HUES48 (cell line): ENCODE measurements around the gene TMEM232.
"Not testable (repeated sequence)": the region's sequence is repeated elsewhere in the genome, so short reads cannot be mapped to it uniquely, and the experiment has no call there.

Experiments used
- H3K27ac ChIP-seq: one replicate; pipeline ENCODE4 v1.7.0; 2013; ENCODE audit warnings: low read depth, low read length, inconsistent platforms
- H3K27me3 ChIP-seq: 2 replicates; pipeline ENCODE4 v1.6.1; 2013; ENCODE audit warnings: mild to moderate bottlenecking, low read length; ENCODE audit not compliant: control insufficient read depth, insufficient read depth
- H3K36me3 ChIP-seq: 2 replicates; pipeline ENCODE4 v1.6.1; 2013; ENCODE audit warnings: low read length; ENCODE audit not compliant: control insufficient read depth, insufficient read depth
- H3K4me1 ChIP-seq: 2 replicates; pipeline ENCODE4 v1.6.1; 2013; ENCODE audit warnings: mild to moderate bottlenecking, low read length; ENCODE audit not compliant: control insufficient read depth, insufficient read depth
- H3K4me3 ChIP-seq: 2 replicates; pipeline ENCODE4 v1.5.1; 2013; ENCODE audit warnings: mild to moderate bottlenecking, low read depth, low read length
- H3K9ac ChIP-seq: 2 replicates; pipeline ENCODE4 v1.6.1; 2013; ENCODE audit warnings: mild to moderate bottlenecking, low read depth, low read length, moderate library complexity
- H3K9me3 ChIP-seq: 2 replicates; pipeline ENCODE4 v1.6.1; 2013; ENCODE audit warnings: low read length; ENCODE audit not compliant: control insufficient read depth, insufficient read depth

TMEM232 gene

DNA sequence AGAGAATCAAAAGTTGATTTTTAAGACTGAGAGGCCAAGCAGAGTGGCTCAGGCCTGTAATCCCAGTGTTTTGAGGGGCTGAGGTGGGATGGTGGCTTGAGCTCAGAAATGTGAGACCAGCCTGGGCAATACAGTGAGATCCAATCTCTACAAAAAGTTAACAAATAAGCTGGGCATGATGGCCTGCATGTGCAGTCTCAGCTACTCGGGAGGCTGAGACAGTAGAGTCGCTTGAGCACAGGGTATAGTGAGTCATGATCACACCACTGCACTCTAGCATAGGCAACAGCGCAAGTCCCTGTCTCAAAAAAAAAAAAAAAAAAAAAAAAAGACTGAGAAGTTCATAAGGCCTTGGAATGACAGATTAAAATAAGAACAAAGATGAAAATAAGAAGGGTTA, 177.2 kb downstream of the TMEM232 start:
- H3K9me3 ChIP-seq: no peaks in the 10 kb centered on the region
- H3K4me3 ChIP-seq: no peak overlapping the region
- no peak overlapping the region for H3K27ac ChIP-seq
- H3K36me3 ChIP-seq: no peaks in the 10 kb centered on the region
- peaks cover 5% of the 10 kb centered on the region; the same call in 1 of the 2 replicates for H3K4me1 ChIP-seq
- no peaks in the 10 kb centered on the region for H3K27me3 ChIP-seq
- H3K9ac ChIP-seq: no peak overlapping the region

- no peaks in the 10 kb centered on the region for H3K27me3 ChIP-seq
Observed at GRCh38 chr5:110548171-110548570, 178.3 kb downstream of the TMEM232 start.

GRCh38 chr5:110547495-110547894, 179.0 kb downstream of the TMEM232 start:
- H3K36me3 ChIP-seq: no peaks in the 10 kb centered on the region
- no peak overlapping the region for H3K4me3 ChIP-seq
- no peak overlapping the region for H3K27ac ChIP-seq
- H3K27me3 ChIP-seq: no peaks in the 10 kb centered on the region
- no peaks in the 10 kb centered on the region for H3K9me3 ChIP-seq
- no peak overlapping the region for H3K9ac ChIP-seq
- peaks cover 5% of the 10 kb centered on the region; the same call in 1 of the 2 replicates for H3K4me1 ChIP-seq

More at GRCh38 chr5:110548171-110548570, 178.3 kb downstream of the TMEM232 start:
- H3K36me3 ChIP-seq: no peaks in the 10 kb centered on the region
- peaks cover 5% of the 10 kb centered on the region; the same call in 1 of the 2 replicates for H3K4me1 ChIP-seq
- H3K4me3 ChIP-seq: no peak overlapping the region
- no peak overlapping the region for H3K9ac ChIP-seq
- no peaks in the 10 kb centered on the region for H3K9me3 ChIP-seq
- H3K27ac ChIP-seq: no peak overlapping the region

GRCh38 chr5:110545716-110546115, 180.8 kb downstream of the TMEM232 start:
- H3K4me3 ChIP-seq: no peak overlapping the region
- peaks cover 5% of the 10 kb centered on the region; the same call in 1 of the 2 replicates for H3K4me1 ChIP-seq
- no peaks in the 10 kb centered on the region for H3K27me3 ChIP-seq
- no peak overlapping the region for H3K27ac ChIP-seq
- no peaks in the 10 kb centered on the region for H3K36me3 ChIP-seq
- no peak overlapping the region for H3K9ac ChIP-seq
- no peaks in the 10 kb centered on the region for H3K9me3 ChIP-seq

- H3K27me3 ChIP-seq: no peaks in the 10 kb centered on the region
- H3K27ac ChIP-seq: no peak overlapping the region
- peaks cover 5% of the 10 kb centered on the region; the same call in 1 of the 2 replicates for H3K4me1 ChIP-seq
- H3K9me3 ChIP-seq: no peaks in the 10 kb centered on the region
- H3K4me3 ChIP-seq: no peak overlapping the region
- H3K9ac ChIP-seq: no peak overlapping the region
- H3K36me3 ChIP-seq: no peaks in the 10 kb centered on the region
Observed at GRCh38 chr5:110544603-110545002, 181.9 kb downstream of the TMEM232 start.

- Histone ChIP-seq H3K27me3 (no peaks in the 10 kb centered on the region), H3K9ac (no peak overlapping the region), H3K4me3 (no peak overlapping the region)
Observed at GRCh38 chr5:110542949-110543348, 183.5 kb downstream of the TMEM232 start.

DNA sequence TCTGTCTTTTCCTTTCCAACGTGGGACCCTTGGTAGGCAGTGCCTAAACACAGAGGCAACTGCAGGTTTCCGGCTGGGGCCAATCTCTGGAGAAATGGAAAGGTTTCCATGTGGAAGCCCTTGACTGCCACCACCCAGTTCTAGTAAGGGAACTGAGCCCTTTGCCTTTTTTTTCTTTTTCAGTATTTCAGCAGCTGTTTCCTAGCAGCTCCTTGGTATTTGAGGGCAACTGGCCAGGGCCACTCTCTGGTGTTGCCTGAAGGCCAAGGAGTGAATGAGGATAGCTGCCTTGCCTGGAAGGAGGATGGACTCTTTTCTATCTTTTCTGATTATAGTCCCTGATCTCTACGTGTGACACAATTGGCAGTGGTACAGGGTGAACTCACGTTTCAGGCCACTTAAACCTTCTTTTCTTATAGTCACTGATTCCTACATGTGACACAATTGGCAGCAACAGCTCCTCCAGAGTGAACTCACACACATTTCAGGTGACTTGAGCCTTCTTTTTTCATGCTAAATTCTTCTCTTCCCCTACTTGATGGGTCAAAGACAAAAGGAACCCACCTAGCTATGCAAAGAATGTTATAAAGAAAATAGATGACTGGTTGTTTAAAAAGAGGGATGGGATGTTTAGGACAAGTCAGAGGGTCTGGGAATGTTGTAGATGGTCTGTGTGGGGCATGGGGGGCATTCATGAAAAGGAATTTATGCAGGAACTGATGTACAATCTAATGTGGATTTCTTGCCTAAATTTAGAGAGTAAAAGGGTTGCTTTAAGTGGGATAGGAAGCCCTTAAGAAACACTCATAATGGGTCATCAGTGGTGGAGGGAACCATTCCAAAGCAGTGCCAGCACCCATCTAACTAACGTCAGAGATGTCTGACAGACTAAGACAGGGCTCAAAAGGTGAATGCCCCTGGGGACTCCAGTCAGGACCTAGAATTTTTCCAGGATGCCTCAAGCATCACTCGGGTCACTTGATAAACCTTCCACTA, 190.1 kb downstream of the TMEM232 start:
- Histone ChIP-seq H3K27ac (peak overlapping the region; percentile 94), H3K36me3 (no peaks in the 10 kb centered on the region), H3K27me3 (no peaks in the 10 kb centered on the region), H3K9me3 (no peaks in the 10 kb centered on the region), H3K4me1 (peaks cover 18% of the 10 kb centered on the region), H3K4me3 (0 out of 2 replicates have a peak overlapping the region, but pooled peaks have one; percentile 6), H3K9ac (peak overlapping the region; percentile 67)

More at GRCh38 chr5:110542949-110543348, 183.5 kb downstream of the TMEM232 start:
- H3K27ac ChIP-seq: no peak overlapping the region
- no peaks in the 10 kb centered on the region for H3K36me3 ChIP-seq
- no peaks in the 10 kb centered on the region for H3K9me3 ChIP-seq
- H3K4me1 ChIP-seq: peaks cover 5% of the 10 kb centered on the region; the same call in 1 of the 2 replicates

DNA sequence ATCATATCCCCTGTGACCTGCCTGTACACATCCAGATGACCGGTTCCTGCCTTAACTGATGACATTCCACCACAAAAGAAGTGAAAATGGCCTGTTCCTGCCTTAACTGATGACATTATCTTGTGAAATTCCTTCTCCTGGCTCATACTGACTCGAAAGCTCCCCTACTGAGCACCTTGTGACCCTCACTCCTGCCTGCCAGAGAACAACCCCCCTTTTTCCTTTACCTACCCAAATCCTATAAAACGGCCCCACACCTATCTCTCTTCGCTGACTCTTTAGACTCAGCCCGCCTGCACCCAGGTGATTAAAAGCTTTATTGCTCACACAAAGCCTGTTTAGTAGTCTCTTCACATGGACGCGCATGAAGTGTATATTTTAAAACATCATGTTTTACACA, 191.3 kb downstream of the TMEM232 start:
- H3K36me3 ChIP-seq, H3K27me3 ChIP-seq, H3K9ac ChIP-seq, H3K9me3 ChIP-seq, H3K4me3 ChIP-seq: not testable (repeated sequence)
- Histone ChIP-seq H3K27ac (peak overlapping the region; percentile 94), H3K4me1 (peaks cover 18% of the 10 kb centered on the region)

DNA sequence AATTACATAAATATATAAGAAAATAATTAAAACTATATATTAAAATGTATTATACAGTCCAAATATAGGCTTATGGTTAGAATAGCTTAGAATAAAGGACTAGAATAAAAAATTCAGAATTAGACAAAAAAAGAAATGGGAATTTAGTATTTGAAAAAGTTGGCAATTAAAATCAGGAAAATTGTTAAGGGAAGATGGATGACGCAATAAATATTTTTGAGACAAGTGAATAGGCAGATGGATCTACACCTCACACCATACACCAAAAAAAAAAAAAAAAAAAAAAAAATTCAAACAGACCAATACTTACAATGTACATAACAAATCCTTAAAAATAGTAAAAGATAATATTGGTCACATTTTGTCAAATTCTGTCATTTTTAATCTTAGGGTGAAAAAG, 200.7 kb downstream of the TMEM232 start:
- no peak overlapping the region for H3K4me3 ChIP-seq
- H3K9me3 ChIP-seq: no peaks in the 10 kb centered on the region
- no peak overlapping the region for H3K27ac ChIP-seq
- no peaks in the 10 kb centered on the region for H3K27me3 ChIP-seq
- H3K36me3 ChIP-seq: no peaks in the 10 kb centered on the region
- H3K9ac ChIP-seq: no peak overlapping the region
- no peaks in the 10 kb centered on the region; the same call in 1 of the 2 replicates for H3K4me1 ChIP-seq

DNA sequence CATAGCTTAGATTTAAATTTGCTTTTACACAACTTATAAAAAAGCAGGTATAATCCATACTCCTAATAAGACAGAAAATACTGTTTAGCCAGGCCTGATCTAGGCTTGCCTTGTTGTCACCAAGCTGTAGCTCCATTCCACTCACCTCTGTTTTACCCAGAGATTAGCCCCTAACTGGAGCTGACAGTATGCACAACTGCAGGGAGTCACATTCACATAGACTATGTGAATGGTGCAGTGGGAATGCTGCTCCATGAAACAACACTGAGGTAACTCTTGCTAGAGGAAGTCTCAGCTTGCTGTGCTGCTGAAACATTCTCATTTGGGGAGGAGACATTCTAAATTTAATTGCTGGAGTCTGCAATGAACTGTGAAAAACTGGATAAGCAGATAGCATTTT, 209.1 kb downstream of the TMEM232 start:
- Histone ChIP-seq H3K9ac (no peak overlapping the region), H3K4me1 (peaks cover 14% of the 10 kb centered on the region), H3K9me3 (no peaks in the 10 kb centered on the region), H3K4me3 (no peak overlapping the region), H3K27ac (peak overlapping the region; percentile 75), H3K27me3 (no peaks in the 10 kb centered on the region), H3K36me3 (no peaks in the 10 kb centered on the region)

DNA sequence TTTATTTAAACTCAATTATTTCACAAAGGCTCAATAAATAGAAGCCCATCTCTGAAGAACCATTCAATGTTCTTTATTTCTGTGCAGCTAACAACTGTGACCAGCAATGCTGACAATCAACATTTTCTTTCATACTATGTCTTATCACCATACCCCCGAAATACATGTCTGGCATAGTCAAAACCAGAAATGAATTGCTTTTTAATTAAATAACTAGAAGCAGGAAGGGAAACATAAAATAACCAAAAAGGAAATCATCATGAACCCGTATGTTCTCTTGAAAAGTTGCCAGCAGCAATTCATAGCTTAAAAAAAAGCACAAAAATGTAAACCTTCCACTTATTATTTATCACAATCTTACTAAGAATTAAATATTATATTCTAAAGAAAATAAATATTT, 212.4 kb downstream of the TMEM232 start:
- no peaks in the 10 kb centered on the region for H3K36me3 ChIP-seq
- H3K27ac ChIP-seq: no peak overlapping the region
- no peak overlapping the region for H3K9ac ChIP-seq
- H3K27me3 ChIP-seq: no peaks in the 10 kb centered on the region
- H3K4me1 ChIP-seq: peaks cover 24% of the 10 kb centered on the region
- H3K4me3 ChIP-seq: no peak overlapping the region
- H3K9me3 ChIP-seq: no peaks in the 10 kb centered on the region
